HG03521 (cell line): ENCODE results near the gene TNS1.
"Not testable (repeated sequence)": the region's sequence is repeated elsewhere in the genome, so short reads cannot be mapped to it uniquely, and the experiment has no call there.

Source experiments
- ATAC-seq: cut with Tn5 transposase; IDR thresholded peaks from one replicate; pipeline ENCODE4 v1.9.1; 2021; ENCODE audit warnings: mild to moderate bottlenecking, moderate library complexity; ENCODE audit not compliant: unreplicated experiment

Gene TNS1

GRCh38 chr2:218002845-218003180 is at the start of gene TNS1:
Gene TNS1 (minus strand): TSS chr2:218002995. CDS start chr2:218002872, 123 bp downstream.
- ATAC-seq: no peak

DNA sequence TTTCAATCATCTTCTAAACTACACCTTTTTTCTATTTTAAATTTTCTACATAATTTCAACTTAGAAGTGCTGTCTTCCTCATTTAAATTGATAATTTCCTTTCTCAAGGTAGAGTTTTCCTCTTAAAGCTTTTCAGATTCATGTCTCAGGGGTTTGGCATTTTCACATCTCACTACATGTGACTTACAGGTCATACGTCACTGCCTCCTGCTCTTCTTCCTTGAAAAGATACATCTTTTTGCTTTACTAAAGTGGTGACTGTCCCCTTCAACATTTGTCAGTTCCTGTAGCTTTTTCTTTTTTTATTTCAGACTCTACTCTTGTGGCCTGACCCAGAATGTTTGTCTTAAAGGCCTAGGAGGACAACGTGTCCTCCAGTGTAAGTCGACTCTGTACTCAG is 49.1 kb upstream of the TNS1 start:
- no peak for ATAC-seq

GRCh38 chr2:218047536-218048225 is 44.9 kb upstream of the TNS1 start:
- ATAC-seq: no peak

DNA sequence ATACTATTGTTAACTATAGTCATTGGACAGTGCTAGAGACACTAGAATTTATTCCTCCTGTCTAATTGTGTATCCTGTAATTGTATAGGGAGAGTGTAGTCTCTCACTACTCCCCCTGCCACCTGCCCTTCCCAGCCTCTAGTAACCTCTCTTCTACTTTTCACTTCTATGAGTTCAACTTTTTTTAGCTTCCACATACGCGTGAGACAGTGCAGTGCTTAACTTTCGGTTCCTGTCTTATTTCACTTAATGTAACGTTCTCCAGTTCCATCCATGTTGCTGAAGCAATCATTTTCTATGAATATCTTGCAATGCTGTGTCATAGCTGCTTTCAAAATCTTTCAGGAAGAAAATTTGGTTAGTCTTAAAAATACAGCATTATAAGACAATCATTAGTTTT is 43.4 kb upstream of the TNS1 start:
- peak; percentile 76 for ATAC-seq

DNA sequence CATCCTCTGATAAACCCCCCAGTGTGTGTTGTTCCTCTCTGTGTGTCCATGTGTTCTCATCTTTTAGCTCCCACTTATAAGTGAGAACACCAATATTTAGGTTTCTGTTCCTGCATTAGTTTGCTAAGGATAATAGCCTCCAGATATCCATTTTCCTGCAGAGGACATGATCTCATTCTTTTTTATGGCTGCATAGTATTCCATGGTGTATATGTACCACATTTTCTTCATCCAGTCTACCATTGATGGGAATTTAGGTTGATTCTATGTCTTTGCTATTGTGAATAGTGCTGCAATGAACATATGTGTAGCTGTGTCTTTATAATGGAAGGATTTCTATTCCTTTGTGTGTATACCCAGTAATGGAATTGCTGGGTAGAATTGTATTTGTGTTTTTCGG is 41.8 kb upstream of the TNS1 start:
- not testable (repeated sequence) for ATAC-seq

DNA sequence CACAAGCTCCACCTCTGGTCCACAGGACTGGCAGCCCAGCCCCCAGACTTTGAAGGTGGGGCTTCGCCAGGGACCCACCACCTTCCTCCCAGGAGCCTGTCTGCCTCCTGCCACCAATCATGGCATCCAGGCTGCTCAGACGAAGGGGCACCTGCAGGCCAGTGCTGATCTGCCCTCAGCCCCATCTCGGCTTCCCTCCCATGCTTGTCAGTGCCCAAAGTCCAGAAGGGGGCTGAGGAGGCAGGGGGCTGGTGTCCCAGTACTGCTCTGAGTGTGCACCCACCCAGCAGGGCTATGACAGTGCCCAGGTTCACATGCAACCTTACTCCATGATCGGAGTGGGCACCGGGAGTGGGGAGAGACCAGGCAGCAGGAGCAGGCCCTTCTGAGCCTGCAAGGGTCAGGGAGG is 40.9 kb upstream of the TNS1 start:
- no peak for ATAC-seq

GRCh38 chr2:218043100-218043499 is 40.3 kb upstream of the TNS1 start:
- no peak for ATAC-seq

- no peak for ATAC-seq
These were observed 38.7 kb upstream of the TNS1 start for GRCh38 chr2:218041302-218042168.

DNA sequence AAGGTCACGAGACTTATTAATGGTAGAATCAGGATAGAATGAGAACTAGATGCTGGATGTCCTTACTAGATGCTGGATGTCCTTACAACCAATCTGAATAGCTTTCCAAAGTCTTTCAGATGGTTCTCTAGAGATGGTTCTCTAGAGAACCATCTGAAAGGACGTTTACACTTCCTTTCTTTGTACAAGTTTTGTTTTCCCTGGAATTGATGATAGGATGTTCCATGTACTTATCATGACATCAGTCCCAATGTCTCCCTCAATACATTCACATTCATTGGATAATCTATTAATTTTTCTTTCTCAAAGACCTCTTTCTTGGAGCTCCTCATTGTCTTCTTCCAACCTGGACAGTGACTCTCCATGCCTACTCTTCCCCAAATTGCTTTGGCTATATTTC is 38.1 kb upstream of the TNS1 start:
- no peak for ATAC-seq

DNA sequence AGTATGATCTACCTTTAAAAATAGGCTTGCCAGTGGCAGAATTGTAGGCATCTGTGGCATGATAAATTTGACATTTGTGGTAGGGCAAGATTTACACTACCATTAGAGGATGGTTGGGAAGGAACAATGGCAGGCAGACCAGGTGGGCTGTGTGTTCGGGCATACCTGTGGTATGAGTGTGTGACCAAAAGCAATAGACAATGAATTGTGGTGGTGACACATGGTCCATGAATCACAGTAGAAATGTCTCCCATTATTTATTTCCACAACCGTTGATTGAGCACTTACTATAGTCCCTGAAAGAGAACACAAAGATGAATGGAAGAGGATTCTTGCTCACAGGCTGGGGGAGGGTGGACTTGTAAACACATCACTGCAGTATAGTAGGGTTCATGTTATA is 36.4 kb upstream of the TNS1 start:
- no peak for ATAC-seq

DNA sequence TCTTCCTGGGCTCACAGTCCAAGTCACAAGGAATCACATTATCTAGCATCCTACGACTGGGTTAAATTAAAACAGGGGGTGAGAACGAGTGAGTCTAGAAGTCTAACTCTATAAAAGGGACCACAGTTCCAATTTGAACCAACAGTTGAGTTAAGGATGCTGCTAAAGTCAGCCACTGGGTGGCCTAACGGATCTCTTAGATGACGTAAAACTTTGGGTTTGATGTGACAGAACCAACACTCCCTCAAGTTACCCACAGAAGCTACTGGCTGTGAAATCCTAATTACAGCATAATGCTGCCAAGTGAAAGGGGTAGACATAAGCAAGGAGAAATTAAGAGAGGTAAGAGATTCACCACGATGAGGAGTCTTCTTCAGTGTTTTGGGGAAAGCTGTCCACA is 33.6 kb upstream of the TNS1 start:
- ATAC-seq: no peak

GRCh38 chr2:218035463-218036100 is 32.8 kb upstream of the TNS1 start:
- ATAC-seq: no peak

DNA sequence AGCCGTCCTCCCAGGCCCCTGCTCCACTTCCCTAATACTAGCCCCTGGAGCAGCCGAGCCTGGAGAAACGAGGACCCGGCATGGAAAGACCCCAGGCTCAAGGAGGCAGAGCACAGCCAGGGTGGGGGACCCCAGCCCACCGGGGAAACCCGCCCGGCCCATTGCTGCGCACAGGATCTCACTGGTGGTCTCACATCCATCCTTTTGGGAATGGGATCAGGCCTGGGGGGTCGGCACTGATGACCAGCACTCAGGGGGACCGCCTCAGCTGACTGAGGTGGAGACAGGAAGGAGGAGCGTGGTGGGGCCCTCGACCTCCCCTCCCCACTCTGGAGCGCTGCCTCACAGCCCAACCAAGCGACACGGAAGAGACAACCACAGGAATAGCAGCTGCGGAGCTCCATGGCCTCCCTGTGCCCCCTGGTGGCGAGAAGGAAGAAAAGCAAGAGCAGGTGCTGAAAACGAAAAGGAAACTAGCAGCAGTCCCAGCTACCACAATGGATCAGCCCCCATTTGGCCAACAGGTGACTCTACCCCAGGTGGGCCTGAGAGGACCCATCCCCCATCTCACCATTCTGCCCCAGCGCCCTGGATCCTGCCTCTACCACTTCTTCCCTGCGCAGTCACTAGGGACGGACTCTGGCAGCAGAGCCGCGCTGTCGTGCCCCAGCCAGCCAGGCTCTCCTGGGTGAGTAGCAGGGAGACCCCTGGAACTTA is 31.9 kb upstream of the TNS1 start:
- ATAC-seq: peak; percentile 81

DNA sequence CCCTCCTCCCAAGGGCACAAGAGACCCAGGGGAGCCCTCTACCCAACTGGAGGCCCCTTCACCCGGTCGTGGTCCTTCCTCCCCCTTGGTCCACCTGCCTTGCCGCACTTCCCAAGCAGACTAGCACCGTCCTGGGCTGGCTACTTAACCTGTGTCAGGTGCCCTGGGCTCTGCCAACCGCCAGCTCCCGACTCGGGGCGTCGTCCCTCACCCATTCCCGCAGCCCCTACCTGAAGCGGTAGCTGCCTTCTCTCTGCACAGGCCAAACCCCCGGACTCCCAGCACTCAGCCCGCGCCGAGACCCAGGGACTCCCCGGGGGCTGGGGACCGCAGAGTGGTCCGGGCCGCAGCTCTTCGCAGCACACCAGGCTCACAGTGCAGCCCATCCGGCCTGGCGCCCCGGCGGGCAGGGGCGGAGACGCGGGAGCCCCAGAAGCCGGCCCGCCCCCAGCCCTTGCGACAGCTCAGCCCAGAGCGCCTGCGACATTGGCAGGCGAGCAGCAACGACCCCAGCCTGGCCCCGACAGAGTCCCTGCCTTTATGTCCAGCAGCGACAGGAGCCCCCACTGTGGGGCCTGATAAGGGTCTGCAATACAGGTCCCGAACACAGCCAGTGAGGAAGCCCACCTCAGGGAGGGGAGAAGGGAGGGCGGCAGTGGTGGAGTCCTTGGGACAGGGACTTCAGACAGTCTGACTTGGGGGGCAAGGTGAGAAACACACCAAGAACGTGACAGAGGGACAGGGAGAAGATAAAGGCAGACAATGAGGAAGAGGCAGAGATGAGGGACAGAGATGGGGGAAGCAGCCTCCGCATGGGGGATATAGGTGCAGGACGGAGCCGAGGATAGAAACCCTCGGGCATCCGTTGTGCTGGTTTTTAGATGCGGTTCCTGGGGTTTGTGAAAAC is 31.0 kb upstream of the TNS1 start:
- no peak for ATAC-seq

DNA sequence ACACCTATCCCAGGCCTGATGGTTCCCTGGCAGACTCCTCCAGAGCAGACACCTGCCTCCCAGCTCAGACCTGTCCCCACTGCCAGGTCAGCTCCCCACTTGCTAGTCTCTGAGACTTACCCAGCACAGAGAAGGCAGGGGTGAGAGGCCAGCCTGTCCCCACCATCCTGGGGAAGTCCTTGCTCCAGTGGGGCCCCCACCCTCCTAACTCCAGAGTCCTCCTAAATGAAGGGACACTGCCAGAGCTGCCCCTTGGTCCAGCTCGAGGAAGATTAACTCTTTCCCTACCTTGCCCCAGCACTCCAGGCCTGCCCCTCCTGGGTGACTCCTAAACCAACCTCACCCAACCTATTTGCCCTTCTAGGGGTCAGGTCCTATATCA is 30.4 kb upstream of the TNS1 start:
- ATAC-seq: no peak

DNA sequence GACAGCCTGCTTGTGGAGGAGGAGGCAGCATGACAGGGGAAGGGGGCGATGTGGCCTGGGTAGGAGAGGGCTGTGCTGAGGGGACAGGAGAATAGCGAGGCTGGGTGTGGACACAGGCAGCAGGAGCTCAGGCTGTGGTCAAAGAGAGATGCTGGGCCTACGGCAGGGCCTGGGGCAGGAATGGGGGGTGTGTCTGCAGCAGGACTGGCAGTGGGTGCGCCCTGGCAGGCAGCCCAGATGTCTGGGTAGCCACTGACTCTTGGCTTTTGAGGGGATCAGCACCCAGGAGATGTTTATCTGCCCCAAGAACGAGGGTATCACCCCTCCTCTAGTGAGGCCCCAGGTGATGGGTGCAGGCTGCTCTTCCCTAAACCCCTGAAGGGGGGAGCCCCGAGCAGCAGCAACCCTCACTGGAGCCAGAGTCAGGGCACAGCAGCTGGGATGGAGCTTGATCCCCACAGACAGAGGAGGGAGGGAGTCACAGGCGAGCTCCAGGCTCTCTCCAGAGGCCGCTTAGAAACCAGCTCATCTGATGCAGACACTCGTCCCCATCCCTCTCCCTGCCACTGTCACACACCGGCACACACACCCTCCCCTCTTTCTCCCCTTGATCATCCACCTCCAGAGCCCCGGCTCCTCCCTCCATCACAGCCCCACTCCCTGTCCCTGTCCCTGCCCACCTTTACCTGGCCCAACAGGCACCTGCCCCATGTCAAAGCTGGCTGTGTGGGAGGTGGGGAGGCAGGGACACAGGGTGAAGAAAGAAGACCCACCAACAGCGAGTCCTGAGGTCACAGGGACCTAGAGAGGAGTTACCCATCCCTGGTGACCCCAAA is 29.8 kb upstream of the TNS1 start:
- no peak for ATAC-seq

DNA sequence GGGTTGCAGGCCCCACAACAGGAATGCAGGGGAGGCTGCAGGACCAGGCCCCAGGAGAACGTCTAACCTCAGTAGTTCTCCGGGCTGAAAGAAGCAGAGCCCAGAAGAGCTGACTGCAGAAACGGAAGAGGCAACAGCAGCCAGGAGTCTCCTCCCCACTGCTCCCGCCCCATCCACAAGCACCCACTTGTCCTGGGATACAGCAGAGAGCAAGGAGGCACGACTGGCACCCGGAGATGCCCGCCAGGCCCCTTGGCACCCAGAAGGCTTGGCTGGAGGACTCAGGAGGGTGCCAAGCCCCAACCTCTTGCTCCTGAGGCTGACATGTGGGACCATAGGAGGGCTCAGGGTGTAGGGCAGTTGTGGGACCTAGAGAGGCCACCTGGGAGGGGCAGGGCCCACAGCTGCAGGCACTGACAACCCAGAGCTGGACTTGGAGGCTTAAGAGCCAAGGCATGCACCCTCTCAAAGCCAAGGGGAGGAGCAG is 29.0 kb upstream of the TNS1 start:
- ATAC-seq: no peak

DNA sequence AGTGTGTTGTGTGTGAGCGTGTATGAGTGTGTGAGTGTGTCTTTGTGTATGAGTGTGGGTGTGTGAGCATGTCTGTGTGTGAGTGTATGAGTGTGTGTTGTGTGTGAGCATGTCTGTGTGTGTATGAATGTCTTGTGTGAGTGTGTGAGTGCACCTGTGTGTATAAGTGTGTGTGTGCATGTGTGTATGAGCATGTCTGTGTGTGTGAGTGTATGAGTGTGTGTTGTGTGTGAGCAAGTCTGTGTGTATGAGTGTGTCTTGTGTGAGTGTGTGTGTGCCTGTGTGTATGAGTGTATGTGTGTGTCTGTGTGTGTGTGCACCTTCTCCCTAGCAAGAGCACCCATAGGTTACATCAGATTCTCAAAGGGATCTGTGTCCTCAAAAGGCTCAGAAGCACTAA is 28.5 kb upstream of the TNS1 start:
- ATAC-seq: no peak
